Smooth muscle cell of the pulmonary artery (primary cell): ENCODE data around the gene TMLHE. TPM values are rescaled to one million over a fixed set of nuclear protein-coding genes. Genes with fewer than 3 reads are reported as not detected.

Source experiments
- total RNA-seq: library from RNA; depleted of rRNA; stranded (reverse); fragments of >200 nt; gene quantifications from 2 replicates; pipeline ENCODE4 v1.2.3, GENCODE V29; 2014

The TMLHE gene, protein sequence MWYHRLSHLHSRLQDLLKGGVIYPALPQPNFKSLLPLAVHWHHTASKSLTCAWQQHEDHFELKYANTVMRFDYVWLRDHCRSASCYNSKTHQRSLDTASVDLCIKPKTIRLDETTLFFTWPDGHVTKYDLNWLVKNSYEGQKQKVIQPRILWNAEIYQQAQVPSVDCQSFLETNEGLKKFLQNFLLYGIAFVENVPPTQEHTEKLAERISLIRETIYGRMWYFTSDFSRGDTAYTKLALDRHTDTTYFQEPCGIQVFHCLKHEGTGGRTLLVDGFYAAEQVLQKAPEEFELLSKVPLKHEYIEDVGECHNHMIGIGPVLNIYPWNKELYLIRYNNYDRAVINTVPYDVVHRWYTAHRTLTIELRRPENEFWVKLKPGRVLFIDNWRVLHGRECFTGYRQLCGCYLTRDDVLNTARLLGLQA
- total RNA-seq, result 16.7 and 17.1 TPM in 2 replicates

DNA sequence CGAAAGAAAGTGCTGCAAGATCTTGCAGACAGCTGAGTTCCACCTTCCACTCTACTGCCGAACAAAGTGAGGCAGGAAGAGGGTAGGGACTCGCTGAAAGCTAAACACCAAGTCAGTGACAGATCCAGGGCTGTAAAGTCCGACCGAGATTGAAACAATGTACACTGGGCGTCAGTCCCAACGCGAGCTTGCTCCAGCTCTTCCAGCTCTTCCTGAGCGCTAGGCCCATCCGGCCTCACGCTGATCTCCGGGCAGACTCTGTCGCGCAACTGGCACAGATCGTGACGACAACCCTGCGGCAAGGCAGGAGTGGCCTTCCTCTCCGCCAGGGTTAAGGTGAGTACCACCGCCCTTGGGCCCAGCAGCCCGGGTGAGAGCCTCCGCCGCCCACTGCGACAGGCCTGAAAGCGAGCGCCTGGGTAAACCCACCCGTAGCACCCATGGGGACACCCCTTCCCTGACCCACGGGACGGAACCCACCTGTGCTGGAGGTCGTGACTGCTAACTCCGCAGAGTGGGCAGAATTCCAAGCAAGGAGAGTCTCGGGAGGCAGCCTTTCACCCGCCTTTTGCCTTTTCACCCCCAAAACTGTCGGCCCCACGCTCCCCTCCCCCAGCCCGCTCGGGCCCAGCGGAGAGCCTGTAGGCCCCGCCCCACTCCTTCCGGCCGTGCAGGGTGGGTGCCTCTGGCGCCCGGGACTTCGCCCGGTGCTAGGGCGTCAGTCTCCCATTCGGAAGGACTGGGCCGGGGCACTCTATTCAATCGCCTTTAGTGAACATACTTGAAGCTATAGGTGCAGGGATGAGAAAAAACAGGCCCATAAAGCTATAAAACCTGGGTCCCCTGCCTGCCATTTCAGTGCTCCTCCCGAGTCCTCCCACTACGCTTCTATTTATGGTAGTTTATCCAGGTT lies at the start of gene TMLHE, which contains the start of gene SPRY3:
TMLHE (minus strand) TSS at position 641 of the 913 bp plus-strand sequence. CDS start 67,676 bp downstream, outside the sequence.
SPRY3 (plus strand) TSS at position 275 of the 913 bp plus-strand sequence.

DNA sequence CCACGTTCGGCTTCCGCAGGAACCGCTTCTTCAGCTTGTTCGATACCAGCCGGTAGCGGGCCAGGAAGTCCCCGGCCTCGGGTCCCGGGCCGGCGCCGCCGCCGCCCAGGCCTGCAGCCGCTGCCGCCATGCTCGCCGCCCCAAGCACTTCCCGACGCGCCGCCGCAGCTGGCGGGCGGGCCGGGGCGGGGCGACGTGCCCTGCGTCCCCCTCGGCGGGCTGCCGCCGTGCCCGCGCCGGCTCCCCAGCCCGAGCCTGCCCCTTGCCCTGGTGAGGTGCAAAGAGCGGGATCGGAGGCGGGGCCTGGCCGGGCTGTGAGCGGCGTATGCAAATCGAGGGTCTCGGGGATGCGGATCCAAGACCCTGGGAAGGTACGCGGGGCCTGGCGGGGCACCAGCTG lies 154.3 kb downstream of the TMLHE start, which contains the start of gene F8A3:
F8A3 (minus strand) TSS at position 150 of the 400 bp plus-strand sequence; CDS start at position 130, 20 bp downstream.

Other genes starting within 250 kb of the TMLHE start
- not detected in 2 replicates for gene F8A2, start 230.9 kb downstream of the TMLHE start, total RNA-seq
- gene F8A3, start 154.3 kb downstream of the TMLHE start, total RNA-seq, result 1.5 and 1.7 TPM in 2 replicates
- gene SPRY3, start 366 bp downstream of the TMLHE start, total RNA-seq, result 0.59 and 0.85 TPM in 2 replicates